HS-5 (cell line): ENCODE measurements around the gene HHAT.

Experiments used
- DNase-seq: peaks from one replicate; pipeline ENCODE4 v3.0.0-alpha.2; 2012; ENCODE audit warnings: low read depth

Gene HHAT

GRCh38 chr1:210445485-210445884 lies 116.8 kb downstream of the HHAT start:
- DNase-seq = no peak

- no peak for DNase-seq
Observed at GRCh38 chr1:210445931-210446330, 117.2 kb downstream of the HHAT start.

- no peak for DNase-seq
Observed at GRCh38 chr1:210446479-210446878, 117.8 kb downstream of the HHAT start.

- DNase-seq = no peak
Observed at GRCh38 chr1:210447456-210448057, 118.9 kb downstream of the HHAT start.

GRCh38 chr1:210448297-210448892 lies 119.7 kb downstream of the HHAT start:
- DNase-seq = peak; percentile 29

- DNase-seq = no peak
Observed at GRCh38 chr1:210455840-210456603, 127.3 kb downstream of the HHAT start.

GRCh38 chr1:210456731-210457255 lies 128.1 kb downstream of the HHAT start:
- no peak for DNase-seq

GRCh38 chr1:210457568-210457967 lies 128.9 kb downstream of the HHAT start:
- no peak for DNase-seq

- no peak for DNase-seq
Observed at GRCh38 chr1:210464519-210465039, 135.9 kb downstream of the HHAT start.

- no peak for DNase-seq
Observed at GRCh38 chr1:210465150-210465549, 136.4 kb downstream of the HHAT start.

- DNase-seq = no peak
Observed at GRCh38 chr1:210467440-210468043, 138.8 kb downstream of the HHAT start.

- no peak for DNase-seq
Observed at GRCh38 chr1:210469441-210469840, 140.7 kb downstream of the HHAT start.

- DNase-seq = no peak
Observed at GRCh38 chr1:210475321-210475720, 146.6 kb downstream of the HHAT start.

- no peak for DNase-seq
Observed at GRCh38 chr1:210475806-210476205, 147.1 kb downstream of the HHAT start.

- no peak for DNase-seq
Observed at GRCh38 chr1:210476730-210477129, 148.0 kb downstream of the HHAT start.

- DNase-seq = no peak
Observed at GRCh38 chr1:210477328-210477924, 148.7 kb downstream of the HHAT start.

- DNase-seq = no peak
Observed at GRCh38 chr1:210478820-210479219, 150.1 kb downstream of the HHAT start.

GRCh38 chr1:210482491-210482890 lies 153.8 kb downstream of the HHAT start:
- DNase-seq = no peak

- no peak for DNase-seq
Observed at GRCh38 chr1:210482945-210483617, 154.4 kb downstream of the HHAT start.

GRCh38 chr1:210483821-210484220 lies 155.1 kb downstream of the HHAT start:
- DNase-seq = no peak

- DNase-seq = no peak
Observed at GRCh38 chr1:210487021-210487420, 158.3 kb downstream of the HHAT start.
